ENCODE data around the gene NCOA6. TPM values are rescaled to one million over a fixed set of nuclear protein-coding genes. Genes with fewer than 3 reads are reported as not detected.

NCOA6 gene
- total RNA-seq, 2 experiments from 2014 or later, result 15.7 to 17.2 TPM

DNA sequence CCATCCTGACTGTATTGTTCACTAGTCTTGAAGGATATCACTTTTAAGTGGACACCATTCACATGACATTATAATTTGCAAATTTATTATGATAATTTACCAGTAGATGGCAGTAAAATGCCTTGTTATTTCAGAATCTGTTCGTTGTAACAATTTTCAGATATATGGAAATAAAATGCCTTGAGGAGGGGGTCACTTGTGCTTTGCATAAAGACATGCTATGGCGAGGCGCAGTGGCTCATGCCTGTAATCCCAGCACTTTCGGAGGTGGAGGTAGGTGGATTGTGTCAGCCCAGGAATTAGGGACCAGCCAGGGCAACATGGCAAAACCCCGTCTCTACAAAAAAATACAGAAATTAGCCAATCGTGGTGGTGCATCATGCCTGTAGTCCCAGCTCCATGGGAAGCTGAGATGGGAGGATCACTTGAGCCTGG lies 9.0 kb upstream of the NCOA6 start:
- ChIA-PET POLR2A (interaction anchor here (0.7 kb wide), 1 partner anchor 41 kb away, joined by 3 read pairs; no protein-coding TSS in a partner anchor), CTCF (interaction anchor here (0.7 to 1.8 kb wide), 6 partner anchors 9 to 261 kb away, joined by 3 to 5 read pairs (median 3); partner anchors contain the start of genes GSS, MYH7B and NCOA6)
- intact Hi-C loops (cut with micrococcal nuclease), result loop anchor here (5.0 to 10.0 kb wide), 2 partner anchors 123 to 370 kb away; partner anchors contain the start of genes GSS and MYH7B
- ATAC-seq, result peak; percentile 37
- Mint-ChIP-seq H3K9me3 (no peaks in the 10 kb centered on the region), H3K4me3 (no peak overlapping the region), H3K27ac (no peak overlapping the region), H3K27me3 (peaks cover 15% of the 10 kb centered on the region), H3K4me1 (ENCODE audit: low read depth) (no peaks in the 10 kb centered on the region), H3K36me3 (ENCODE audit: low read depth) (no peaks in the 10 kb centered on the region)
- TF ChIP-seq, protein P1, sequence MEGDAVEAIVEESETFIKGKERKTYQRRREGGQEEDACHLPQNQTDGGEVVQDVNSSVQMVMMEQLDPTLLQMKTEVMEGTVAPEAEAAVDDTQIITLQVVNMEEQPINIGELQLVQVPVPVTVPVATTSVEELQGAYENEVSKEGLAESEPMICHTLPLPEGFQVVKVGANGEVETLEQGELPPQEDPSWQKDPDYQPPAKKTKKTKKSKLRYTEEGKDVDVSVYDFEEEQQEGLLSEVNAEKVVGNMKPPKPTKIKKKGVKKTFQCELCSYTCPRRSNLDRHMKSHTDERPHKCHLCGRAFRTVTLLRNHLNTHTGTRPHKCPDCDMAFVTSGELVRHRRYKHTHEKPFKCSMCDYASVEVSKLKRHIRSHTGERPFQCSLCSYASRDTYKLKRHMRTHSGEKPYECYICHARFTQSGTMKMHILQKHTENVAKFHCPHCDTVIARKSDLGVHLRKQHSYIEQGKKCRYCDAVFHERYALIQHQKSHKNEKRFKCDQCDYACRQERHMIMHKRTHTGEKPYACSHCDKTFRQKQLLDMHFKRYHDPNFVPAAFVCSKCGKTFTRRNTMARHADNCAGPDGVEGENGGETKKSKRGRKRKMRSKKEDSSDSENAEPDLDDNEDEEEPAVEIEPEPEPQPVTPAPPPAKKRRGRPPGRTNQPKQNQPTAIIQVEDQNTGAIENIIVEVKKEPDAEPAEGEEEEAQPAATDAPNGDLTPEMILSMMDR (IDR thresholded peaks at IDR 0.05), result peak; percentile 59
- no peak for DNase-seq

- no peaks in the 10 kb centered on the region for H3K9me3 Mint-ChIP-seq
- TF ChIP-seq, protein P1 (IDR thresholded peaks at IDR 0.05), result no peak
- intact Hi-C loops (cut with micrococcal nuclease), result loop anchor here (5.0 to 10.0 kb wide), 2 partner anchors 125 to 373 kb away; partner anchors contain the start of genes GSS and MYH7B
- no peak for DNase-seq
- H3K27me3 Mint-ChIP-seq, result peaks cover 15% of the 10 kb centered on the region
- no peaks in the 10 kb centered on the region for H3K36me3 Mint-ChIP-seq (ENCODE audit: low read depth)
- H3K27ac Mint-ChIP-seq, result no peak overlapping the region
- ATAC-seq, result no peak
- H3K4me1 Mint-ChIP-seq (ENCODE audit: low read depth), result no peaks in the 10 kb centered on the region
- H3K4me3 Mint-ChIP-seq, result no peak overlapping the region
- ChIA-PET CTCF (interaction anchor here (0.8 to 1.4 kb wide), 2 partner anchors 62 to 437 kb away, joined by 3 read pairs; no protein-coding TSS in a partner anchor), POLR2A (no interaction called here)
Measured at GRCh38 chr20:34831936-34832335, 6.5 kb upstream of the NCOA6 start.

- no peaks in the 10 kb centered on the region for H3K9me3 Mint-ChIP-seq
- peaks cover 12% of the 10 kb centered on the region for H3K27me3 Mint-ChIP-seq
- no peak overlapping the region for H3K4me3 Mint-ChIP-seq
- H3K36me3 Mint-ChIP-seq (ENCODE audit: low read depth), result no peaks in the 10 kb centered on the region
- ATAC-seq (no peak), DNase-seq (no peak)
- intact Hi-C loops (cut with micrococcal nuclease), result no loop called here
- no peak overlapping the region for H3K27ac Mint-ChIP-seq
- POLR2A ChIA-PET, result no interaction called here
- TF ChIP-seq, protein P1 (IDR thresholded peaks at IDR 0.05), result no peak
- CTCF ChIA-PET, result interaction anchor here (1.4 to 1.6 kb wide), 2 partner anchors 18 to 45 kb away, joined by 3 to 4 read pairs; no protein-coding TSS in a partner anchor
- H3K4me1 Mint-ChIP-seq (ENCODE audit: low read depth), result peaks cover 10% of the 10 kb centered on the region
Measured at GRCh38 chr20:34829191-34829590, 3.7 kb upstream of the NCOA6 start.

DNA sequence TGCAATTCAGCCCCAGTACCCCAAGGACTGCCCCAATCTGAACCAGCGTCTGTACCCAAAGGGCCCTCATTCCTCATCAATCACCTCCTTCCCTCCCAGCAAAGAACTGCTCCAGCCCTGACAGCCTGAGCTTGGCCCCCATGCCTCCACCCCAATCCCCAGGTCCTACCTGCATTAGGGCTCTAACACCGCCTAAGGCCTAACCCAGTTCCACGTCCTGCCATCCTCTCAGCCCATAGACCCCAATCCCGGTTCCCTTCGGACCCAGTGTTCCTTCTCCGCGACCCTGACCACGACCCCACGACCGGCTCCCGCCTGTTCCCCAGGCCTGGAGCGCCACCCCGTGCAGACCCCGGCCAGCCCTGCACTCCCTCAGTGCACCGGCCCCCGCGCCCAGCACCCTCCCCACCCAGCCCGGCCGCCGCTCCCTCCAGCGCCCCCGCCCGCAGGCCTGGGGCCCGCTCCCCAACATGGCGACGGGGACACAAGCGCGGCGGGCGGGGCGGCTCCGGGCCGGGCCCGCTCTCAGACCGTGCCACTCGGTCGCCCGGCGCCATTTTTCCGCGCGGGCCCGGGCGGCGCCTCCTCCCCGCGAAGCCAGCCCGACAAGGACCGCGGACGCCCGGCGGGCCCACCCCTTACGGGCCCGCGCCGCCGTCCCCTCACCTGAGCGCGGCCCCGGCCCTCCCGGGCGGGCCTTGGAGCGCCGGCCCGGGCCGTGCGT lies 483 bp downstream of the NCOA6 start:
- CTCF ChIA-PET, result interaction anchor here (0.8 to 1.3 kb wide), 7 partner anchors 8 to 268 kb away, joined by 3 to 5 read pairs (median 3); partner anchors contain the start of gene TRPC4AP
- ATAC-seq (peak; percentile 84), DNase-seq (peak; percentile 77)
- TF ChIP-seq, protein P1 (IDR thresholded peaks at IDR 0.05), result no peak
- H3K4me1 Mint-ChIP-seq (ENCODE audit: low read depth), result peaks cover 34% of the 10 kb centered on the region
- H3K27me3 Mint-ChIP-seq, result no peaks in the 10 kb centered on the region
- H3K9me3 Mint-ChIP-seq, result no peaks in the 10 kb centered on the region
- H3K27ac Mint-ChIP-seq, result peak overlapping the region; percentile 94
- POLR2A ChIA-PET, result interaction anchor here (0.6 to 1.5 kb wide), 4 partner anchors 31 to 460 kb away, joined by 3 to 4 read pairs (median 4); partner anchors contain the start of genes DYNLRB1 and EIF6
- H3K4me3 Mint-ChIP-seq, result peak overlapping the region; percentile 94
- H3K36me3 Mint-ChIP-seq (ENCODE audit: low read depth), result peaks cover 10% of the 10 kb centered on the region
- intact Hi-C loops (cut with micrococcal nuclease), result no loop called here

- Mint-ChIP-seq H3K27me3 (no peaks in the 10 kb centered on the region), H3K27ac (peak overlapping the region; percentile 94), H3K9me3 (no peaks in the 10 kb centered on the region), H3K4me1 (ENCODE audit: low read depth) (peaks cover 37% of the 10 kb centered on the region), H3K36me3 (ENCODE audit: low read depth) (peaks cover 10% of the 10 kb centered on the region), H3K4me3 (peak overlapping the region; percentile 94)
- peak; percentile 74 for ATAC-seq
- DNase-seq, result peak; percentile 89
- intact Hi-C loops (cut with micrococcal nuclease), result no loop called here
- POLR2A ChIA-PET, result interaction anchor here (1.0 to 1.5 kb wide), 3 partner anchors 31 to 308 kb away, joined by 3 to 4 read pairs (median 3); partner anchors contain the start of gene DYNLRB1
- TF ChIP-seq, protein P1 (IDR thresholded peaks at IDR 0.05), result no peak
- CTCF ChIA-PET, result interaction anchor here (1.0 to 1.2 kb wide), 5 partner anchors 9 to 269 kb away, joined by 3 to 5 read pairs (median 3); partner anchors contain the start of gene TRPC4AP
Measured at GRCh38 chr20:34824452-34824805, 1.0 kb downstream of the NCOA6 start.

Measured in activated CD8-positive, alpha-beta T cell treated with anti-CD3 and anti-CD28 coated beads for 36 hours (primary cell).